ENCODE results near the gene FGFR3.

The FGFR3 gene

GRCh38 chr4:1751919-1752283 is 41.2 kb upstream of the FGFR3 start:
- H3K27ac ChIP-seq = no peak overlapping the region
- no peak for TF ChIP-seq CTCF (conservative IDR thresholded peaks at IDR 0.05)

GRCh38 chr4:1752284-1753041 is 40.6 kb upstream of the FGFR3 start:
- no peak overlapping the region for H3K27ac ChIP-seq
- TF ChIP-seq CTCF (conservative IDR thresholded peaks at IDR 0.05) = no peak

GRCh38 chr4:1753294-1753696 is 39.8 kb upstream of the FGFR3 start:
- no peak for TF ChIP-seq CTCF (conservative IDR thresholded peaks at IDR 0.05)
- no peak overlapping the region for H3K27ac ChIP-seq

GRCh38 chr4:1753697-1754311 is 39.3 kb upstream of the FGFR3 start:
- no peak overlapping the region for H3K27ac ChIP-seq
- no peak for TF ChIP-seq CTCF (conservative IDR thresholded peaks at IDR 0.05)

GRCh38 chr4:1754336-1754735 is 38.8 kb upstream of the FGFR3 start:
- no peak overlapping the region for H3K27ac ChIP-seq
- no peak for TF ChIP-seq CTCF (conservative IDR thresholded peaks at IDR 0.05)

GRCh38 chr4:1755297-1755696 is 37.8 kb upstream of the FGFR3 start:
- no peak overlapping the region for H3K27ac ChIP-seq
- no peak for TF ChIP-seq CTCF (conservative IDR thresholded peaks at IDR 0.05)

- TF ChIP-seq CTCF (conservative IDR thresholded peaks at IDR 0.05) = no peak
- H3K27ac ChIP-seq = no peak overlapping the region
These were observed 37.0 kb upstream of the FGFR3 start for GRCh38 chr4:1756079-1756478.

Measured in VCaP (cell line).